MCF 10A (cell line): ENCODE data around the gene FIG4. TPM values are rescaled to one million over a fixed set of nuclear protein-coding genes. Genes with fewer than 3 reads are reported as not detected.
"Not testable (repeated sequence)": the region's sequence is repeated elsewhere in the genome, so short reads cannot be mapped to it uniquely, and the experiment has no call there.

ENCODE experiments used
- BruUV-seq: library from RNA; stranded (reverse); fragments of 400-500 nt; replicated peaks from 2 replicates; lab custom pipeline; 2021; lab: Mats Ljungman, UMichigan
- CTCF ChIA-PET: fragments of 300-600 bp; sonication (Branson Sonifier 250); formaldehyde crosslinking; extraction: SDS; loops from one replicate; lab custom pipeline; 2021; ENCODE audit warnings: antibody characterized with exemption, inconsistent platforms; lab: Yijun Ruan, JAX
- POLR2A ChIA-PET: fragments of 300-600, 350-650 bp; sonication (Branson Sonifier 250); formaldehyde crosslinking; extraction: SDS; loops from one replicate; lab custom pipeline; 2020; ENCODE audit warnings: antibody characterized with exemption, inconsistent platforms; lab: Yijun Ruan, JAX
- DNase-seq: peaks from one replicate; pipeline ENCODE4 v3.0.0-alpha.2; 2018; ENCODE audit not compliant: unreplicated experiment
- H3K27ac Mint-ChIP-seq: one replicate; pipeline ENCODE4 v1.8.0; 2022; ENCODE audit warnings: mild to moderate bottlenecking, low read depth, mixed read lengths; ENCODE audit not compliant: unreplicated experiment
- H3K27me3 Mint-ChIP-seq: one replicate; pipeline ENCODE4 v1.8.0; 2022; ENCODE audit warnings: mixed read lengths; ENCODE audit not compliant: insufficient read depth, unreplicated experiment
- H3K36me3 Mint-ChIP-seq: one replicate; pipeline ENCODE4 v1.8.0; 2022; ENCODE audit warnings: mild to moderate bottlenecking, moderate library complexity, mixed read lengths; ENCODE audit not compliant: insufficient read depth, unreplicated experiment
- H3K4me1 Mint-ChIP-seq: one replicate; pipeline ENCODE4 v1.8.0; 2022; ENCODE audit warnings: mixed read lengths; ENCODE audit not compliant: insufficient read depth, unreplicated experiment
- H3K4me3 Mint-ChIP-seq: one replicate; pipeline ENCODE4 v1.8.0; 2022; ENCODE audit warnings: mild to moderate bottlenecking, moderate library complexity, mixed read lengths; ENCODE audit not compliant: unreplicated experiment
- H3K9me3 Mint-ChIP-seq: one replicate; pipeline ENCODE4 v1.8.0; 2022; ENCODE audit warnings: mixed read lengths; ENCODE audit not compliant: unreplicated experiment
- CTCF ChIP-seq: fragments of 200-600 bp; IDR thresholded peaks from one replicate; pipeline ENCODE4 v1.8.0; 2022; ENCODE audit warnings: antibody characterized with exemption, mild to moderate bottlenecking; ENCODE audit not compliant: unreplicated experiment
- intact Hi-C: fragments of 100-400 bp; cut with micrococcal nuclease; formaldehyde crosslinking; loops from 2 replicates; pipeline ENCODE4 v1.14.1; 2022
- total RNA-seq: library from RNA; stranded (reverse); gene quantifications from 2 replicates; pipeline ENCODE4 v1.2.3, GENCODE V29; 2022

Gene FIG4
- total RNA-seq, 1 experiment from 2014 or later: 7.9 TPM

GRCh38 chr6:109820706-109821350 is 129.7 kb downstream of the FIG4 start:
- Mint-ChIP-seq H3K27me3 (no peaks in the 10 kb centered on the region), H3K9me3 (no peaks in the 10 kb centered on the region), H3K4me1 (no peaks in the 10 kb centered on the region), H3K27ac (no peak overlapping the region), H3K4me3 (no peak overlapping the region), H3K36me3 (peaks cover 7% of the 10 kb centered on the region)
- POLR2A ChIA-PET: no interaction called here
- intact Hi-C loops: no loop called here
- no peak for DNase-seq
- CTCF ChIA-PET: no interaction called here
- no TSS peak for BruUV-seq
- TF ChIP-seq CTCF: no peak

DNA sequence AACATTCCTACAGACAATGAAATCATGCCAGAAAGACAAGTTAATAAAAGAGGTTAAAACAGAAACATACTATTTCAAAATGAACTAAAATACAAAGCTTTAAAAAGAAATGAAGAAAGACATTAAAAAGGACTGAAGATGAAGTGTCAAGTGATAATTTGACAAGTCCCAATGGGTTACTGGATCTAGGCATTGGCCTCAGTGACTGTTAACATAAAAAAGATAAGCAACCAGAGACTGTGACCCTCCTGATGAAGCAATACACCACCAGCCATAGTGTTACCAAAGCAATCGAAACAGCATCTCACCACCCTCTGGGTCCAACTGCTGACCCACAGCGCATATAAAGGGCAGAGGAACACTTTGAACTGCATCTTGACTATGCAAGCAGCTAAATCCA is 130.3 kb downstream of the FIG4 start:
- DNase-seq: no peak
- CTCF ChIA-PET: no interaction called here
- no peak for TF ChIP-seq CTCF
- POLR2A ChIA-PET: interaction anchor here (0.6 kb wide), 1 partner anchor 58 kb away, joined by 4 read pairs; no protein-coding TSS in a partner anchor
- no peaks in the 10 kb centered on the region for H3K9me3 Mint-ChIP-seq
- H3K27me3 Mint-ChIP-seq: no peaks in the 10 kb centered on the region
- H3K27ac Mint-ChIP-seq: no peak overlapping the region
- H3K36me3 Mint-ChIP-seq: peaks cover 13% of the 10 kb centered on the region
- H3K4me3 Mint-ChIP-seq: no peak overlapping the region
- no TSS peak for BruUV-seq
- no peaks in the 10 kb centered on the region for H3K4me1 Mint-ChIP-seq
- intact Hi-C loops: no loop called here

DNA sequence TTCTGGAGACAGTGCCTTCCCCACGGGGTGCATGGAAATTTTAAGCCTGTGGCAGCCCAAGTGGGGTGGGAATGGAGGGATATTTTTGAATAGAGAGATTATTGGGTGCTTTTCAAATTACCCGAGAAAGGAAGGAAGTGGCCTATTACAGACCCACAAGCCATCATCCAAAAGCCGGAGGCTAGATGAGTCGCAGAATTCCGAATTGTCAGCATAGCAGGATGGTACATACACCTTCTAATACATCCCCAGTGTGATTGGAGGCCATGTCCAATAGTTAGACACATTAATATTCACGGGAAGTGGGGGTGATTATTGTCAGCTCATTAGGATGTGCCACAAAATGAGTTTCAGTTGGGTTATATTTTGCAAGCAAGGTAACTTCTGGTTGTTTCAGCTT is 133.0 kb downstream of the FIG4 start:
- H3K9me3 Mint-ChIP-seq: no peaks in the 10 kb centered on the region
- CTCF ChIA-PET: interaction anchor here (0.9 to 1.7 kb wide), 2 partner anchors 19 to 215 kb away, joined by 3 to 8 read pairs; no protein-coding TSS in a partner anchor
- BruUV-seq: no TSS peak
- peaks cover 15% of the 10 kb centered on the region for H3K36me3 Mint-ChIP-seq
- no peak for TF ChIP-seq CTCF
- H3K27ac Mint-ChIP-seq: no peak overlapping the region
- intact Hi-C loops: no loop called here
- POLR2A ChIA-PET: no interaction called here
- no peaks in the 10 kb centered on the region for H3K4me1 Mint-ChIP-seq
- H3K4me3 Mint-ChIP-seq: no peak overlapping the region
- H3K27me3 Mint-ChIP-seq: no peaks in the 10 kb centered on the region
- DNase-seq: no peak

- H3K27me3 Mint-ChIP-seq: no peaks in the 10 kb centered on the region
- no peak for TF ChIP-seq CTCF
- peaks cover 18% of the 10 kb centered on the region for H3K9me3 Mint-ChIP-seq
- no TSS peak for BruUV-seq
- H3K4me3 Mint-ChIP-seq: no peak overlapping the region
- no peak overlapping the region for H3K27ac Mint-ChIP-seq
- intact Hi-C loops: no loop called here
- H3K4me1 Mint-ChIP-seq: no peaks in the 10 kb centered on the region
- ChIA-PET POLR2A (interaction anchor here (0.8 to 1.0 kb wide), 2 partner anchors 118 to 211 kb away, joined by 4 read pairs; no protein-coding TSS in a partner anchor), CTCF (interaction anchor here (1.2 kb wide), 1 partner anchor 213 kb away, joined by 3 read pairs; no protein-coding TSS in a partner anchor)
- no peak for DNase-seq
- H3K36me3 Mint-ChIP-seq: peaks cover 15% of the 10 kb centered on the region
Observed at GRCh38 chr6:109826551-109826950, 135.5 kb downstream of the FIG4 start.

- DNase-seq, CTCF ChIA-PET, POLR2A ChIA-PET, H3K27ac Mint-ChIP-seq, BruUV-seq, H3K27me3 Mint-ChIP-seq, intact Hi-C loops, H3K4me3 Mint-ChIP-seq, H3K36me3 Mint-ChIP-seq, H3K4me1 Mint-ChIP-seq: not testable (repeated sequence)
- peaks cover 24% of the 10 kb centered on the region for H3K9me3 Mint-ChIP-seq
Observed at GRCh38 chr6:109831352-109831751, 140.3 kb downstream of the FIG4 start.
